CD14-positive monocyte (primary cell): Measurements from ENCODE around the gene RRBP1. TPM values are rescaled to one million over a fixed set of nuclear protein-coding genes. Genes with fewer than 3 reads are reported as not detected.

Experiments
- DNase-seq, 3 donors: peaks; one replicate each; pipeline ENCODE4 v3.0.0-alpha.2; 2011 to 2022
- H2AFZ ChIP-seq: 2 replicates; pipeline ENCODE4 v1.6.0; 2012; ENCODE audit warnings: mild to moderate bottlenecking, low read depth, low read length, inconsistent platforms; ENCODE audit not compliant: insufficient read depth, poor library complexity, severe bottlenecking
- H3K27ac ChIP-seq, 2 donors: 1 replicate in 1 of 2; 2 replicates in 1 of 2; pipeline ENCODE4 v1.5.1; 2012 to 2013; ENCODE audit warnings: low read length in 2 of 2, control low read depth in 1 of 2, inconsistent platforms in 1 of 2, low read depth in 1 of 2, mild to moderate bottlenecking in 1 of 2
- H3K27me3 ChIP-seq, 2 donors: one replicate each; pipeline versions ENCODE4 v1.6.0 to v1.6.1; 2011 to 2013; ENCODE audit warnings: low read length in 2 of 2; ENCODE audit not compliant: control insufficient read depth in 2 of 2, insufficient read depth in 2 of 2
- H3K36me3 ChIP-seq, 2 donors: replicated peaks in 1 of 2; 1 replicate in 1 of 2; 2 replicates in 1 of 2; pipeline versions ENCODE4 v1.5.1 to v1.6.1; 2012 to 2013; ENCODE audit warnings: low read length in 2 of 2, control low read depth in 1 of 2, inconsistent platforms in 1 of 2, mild to moderate bottlenecking in 1 of 2; ENCODE audit not compliant: insufficient read depth in 2 of 2, control insufficient read depth in 1 of 2
- H3K4me1 ChIP-seq, 2 donors: 1 replicate in 1 of 2; 2 replicates in 1 of 2; pipeline versions ENCODE4 v1.5.1 to v1.6.1; 2012 to 2013; ENCODE audit warnings: low read length in 2 of 2, control low read depth in 1 of 2, inconsistent platforms in 1 of 2, mild to moderate bottlenecking in 1 of 2, moderate library complexity in 1 of 2; ENCODE audit not compliant: insufficient read depth in 2 of 2, control insufficient read depth in 1 of 2
- H3K4me2 ChIP-seq: replicated peaks from 2 replicates; pipeline ENCODE3; 2012; ENCODE audit warnings: low read length, moderate library complexity, mild to moderate bottlenecking; ENCODE audit not compliant: poor library complexity, severe bottlenecking; ENCODE audit errors: extremely low read depth
- H3K4me3 ChIP-seq, 3 experiments: fragments of 200-600 bp in 1 of 3; sonication (generic) in 1 of 3; replicated peaks in 1 of 3; 1 replicate in 2 of 3; 2 replicates in 1 of 3; pipeline ENCODE4 v1.5.1; 2011 to 2013; ENCODE audit warnings: low read length in 3 of 3, mild to moderate bottlenecking in 3 of 3, control low read depth in 2 of 3, low read depth in 2 of 3, inconsistent platforms in 1 of 3, moderate library complexity in 1 of 3
- H3K79me2 ChIP-seq: 2 replicates; pipeline ENCODE4 v1.6.0; 2012; ENCODE audit warnings: mild to moderate bottlenecking, control low read depth, inconsistent platforms, low read length, moderate library complexity; ENCODE audit not compliant: insufficient read depth
- H3K9ac ChIP-seq: 2 replicates; pipeline ENCODE4 v1.6.0; 2017; ENCODE audit warnings: low read length, mild to moderate bottlenecking; ENCODE audit not compliant: insufficient read depth, poor library complexity, severe bottlenecking
- H3K9me3 ChIP-seq, 2 donors: replicated peaks in 1 of 2; 1 replicate in 1 of 2; 2 replicates in 1 of 2; pipeline versions ENCODE4 v1.5.1 to v1.6.1; 2012 to 2013; ENCODE audit warnings: low read length in 2 of 2, control low read depth in 1 of 2; ENCODE audit not compliant: control insufficient read depth in 1 of 2, insufficient read depth in 1 of 2
- H4K20me1 ChIP-seq: 2 replicates; pipeline ENCODE4 v1.6.0; 2012; ENCODE audit warnings: mild to moderate bottlenecking, low read length, control low read depth, moderate library complexity; ENCODE audit not compliant: insufficient read depth
- H3K27ac Mint-ChIP-seq, 7 donors: one replicate each; pipeline ENCODE4 v1.8.0; 2020; ENCODE audit warnings: mild to moderate bottlenecking in 7 of 7, mixed read lengths in 7 of 7, moderate library complexity in 6 of 7, inconsistent platforms in 2 of 7
- H3K27me3 Mint-ChIP-seq, 3 donors: one replicate each; pipeline ENCODE4 v1.8.0; 2021 to 2022; ENCODE audit warnings: low read depth in 3 of 3, mild to moderate bottlenecking in 3 of 3, mixed read lengths in 3 of 3, moderate library complexity in 3 of 3, inconsistent platforms in 1 of 3
- H3K36me3 Mint-ChIP-seq, 2 donors: one replicate each; pipeline ENCODE4 v1.8.0; 2020; ENCODE audit warnings: mixed read lengths in 2 of 2, inconsistent platforms in 1 of 2, mild to moderate bottlenecking in 1 of 2
- H3K4me1 Mint-ChIP-seq: one replicate; pipeline ENCODE4 v1.8.0; 2020; ENCODE audit warnings: mild to moderate bottlenecking, mixed read lengths
- H3K4me3 Mint-ChIP-seq, 2 donors: one replicate each; pipeline ENCODE4 v1.8.0; 2020; ENCODE audit warnings: mild to moderate bottlenecking in 2 of 2, mixed read lengths in 2 of 2, moderate library complexity in 1 of 2
- H3K9me3 Mint-ChIP-seq, 7 donors: one replicate each; pipeline ENCODE4 v1.8.0; 2020 to 2022; ENCODE audit warnings: mixed read lengths in 7 of 7, mild to moderate bottlenecking in 6 of 7, moderate library complexity in 6 of 7, inconsistent platforms in 2 of 7
- CTCF ChIP-seq: fragments of 200-600 bp; IDR thresholded peaks from one replicate; pipeline ENCODE4 v1.8.0; 2022; ENCODE audit warnings: antibody characterized with exemption, mild to moderate bottlenecking
- WGBS: methylation state at CpG from one replicate; pipeline ENCODE4 v1.1.5; 2013; ENCODE audit warnings: missing lambda C conversion rate; ENCODE audit not compliant: insufficient coverage; 5-methylcytosine and 5-hydroxymethylcytosine counted together
- intact Hi-C, 2 donors: fragments of 100-400 bp; cut with micrococcal nuclease; formaldehyde crosslinking; loops; one replicate each; pipeline versions ENCODE4 v1.15.0 to v1.15.1; 2023
- polyA plus RNA-seq, 3 donors: library from polyadenylated mRNA; depleted of rRNA in 1 of 3; unstranded in 2 of 3; stranded (reverse) in 1 of 3; fragments of 300-500 nt in 2 of 3; fragments of >200 nt in 1 of 3; fragmentation: Illumina TruSeq in 2 of 3; gene quantifications; 1 replicate in 2 of 3; 2 replicates in 1 of 3; pipeline ENCODE4 v1.2.3, GENCODE V29; 2012 to 2021

The RRBP1 gene
- polyA plus RNA-seq, 3 donors, result 4.7 to 22.2 (median 7.5) TPM

- no peak for TF ChIP-seq CTCF
- Histone ChIP-seq H3K9me3 (no peaks in the 10 kb centered on the region), H3K36me3 (peaks cover 84 to 100% of the 10 kb centered on the region in 2 donors), H4K20me1 (peaks cover 40% of the 10 kb centered on the region), H3K4me1 (peaks cover 12 to 13% of the 10 kb centered on the region in 2 donors), H3K4me2 (no peak overlapping the region), H3K27me3 (no peaks in the 10 kb centered on the region), H2AFZ (no peak overlapping the region), H3K79me2 (no peaks in the 10 kb centered on the region), H3K27ac (peak overlapping the region in 1 of 2 donors; percentile 8), H3K9ac (no peak overlapping the region), H3K4me3 (no peak overlapping the region)
- Mint-ChIP-seq H3K27me3 (peaks cover 0 to 1% (median 0%) of the 10 kb centered on the region in 3 donors), H3K36me3 (peaks cover 63 to 96% of the 10 kb centered on the region in 2 donors), H3K27ac (peak overlapping the region in 4 of 7 donors; percentile 15 to 77 (median 54)), H3K4me1 (peaks cover 20% of the 10 kb centered on the region), H3K9me3 (no peaks in the 10 kb centered on the region), H3K4me3 (no peak overlapping the region)
- WGBS, result 92% methylated on average over 7 of the region's 13 CpGs
- intact Hi-C loops, result no loop called here
- no peak for DNase-seq
Measured at GRCh38 chr20:17637985-17638640, 43.9 kb downstream of the RRBP1 start.

GRCh38 chr20:17637413-17637780 is 44.6 kb downstream of the RRBP1 start:
- no peak for DNase-seq
- no peak overlapping the region for H3K9ac ChIP-seq
- Mint-ChIP-seq H3K4me1 (peaks cover 20% of the 10 kb centered on the region), H3K9me3 (no peaks in the 10 kb centered on the region), H3K27me3 (peaks cover 0 to 1% (median 0%) of the 10 kb centered on the region in 3 donors), H3K27ac (peak overlapping the region in 1 of 7 donors; percentile 56), H3K36me3 (peaks cover 64 to 96% of the 10 kb centered on the region in 2 donors), H3K4me3 (no peak overlapping the region)
- no peak for TF ChIP-seq CTCF
- H3K27ac ChIP-seq, result no peak overlapping the region
- no peak overlapping the region for H3K4me2 ChIP-seq
- peaks cover 12 to 13% of the 10 kb centered on the region in 2 donors for H3K4me1 ChIP-seq
- H2AFZ ChIP-seq, result no peak overlapping the region
- H4K20me1 ChIP-seq, result peaks cover 34% of the 10 kb centered on the region
- no peak overlapping the region for H3K4me3 ChIP-seq
- no peaks in the 10 kb centered on the region for H3K27me3 ChIP-seq
- H3K79me2 ChIP-seq, result no peaks in the 10 kb centered on the region
- intact Hi-C loops, result no loop called here
- peaks cover 84 to 100% of the 10 kb centered on the region in 2 donors for H3K36me3 ChIP-seq
- no peaks in the 10 kb centered on the region for H3K9me3 ChIP-seq
- 100% methylated on average over 1 of the region's 4 CpGs for WGBS
